Liver (tissue), 3 donors: Measurements from ENCODE around the gene PGLYRP3.

Source experiments
- EGR1 ChIP-seq, 2 donors: IDR thresholded peaks; 2 replicates each; pipeline ENCODE4 v1.6.1; 2016 to 2018; ENCODE audit warnings: antibody characterized with exemption in 2 of 2, low read depth in 2 of 2
- FOXA1 ChIP-seq: IDR thresholded peaks from 2 replicates; pipeline ENCODE4 v1.6.1; 2016; ENCODE audit warnings: antibody characterized with exemption
- GABPA ChIP-seq, 2 donors: IDR thresholded peaks in 1 of 2; conservative IDR thresholded peaks in 1 of 2; 2 replicates each; pipeline ENCODE4 v1.6.1; 2016; ENCODE audit warnings: antibody characterized with exemption in 2 of 2, mild to moderate bottlenecking in 1 of 2, moderate library complexity in 1 of 2
- JUND ChIP-seq, 2 donors: IDR thresholded peaks; 2 replicates each; pipeline ENCODE4 v1.6.1; 2016; ENCODE audit warnings: antibody characterized with exemption in 2 of 2
- RAD21 ChIP-seq, 2 donors: IDR thresholded peaks; 2 replicates each; pipeline ENCODE4 v1.6.1; 2016; ENCODE audit warnings: antibody characterized with exemption in 2 of 2, mild to moderate bottlenecking in 2 of 2
- TAF1 ChIP-seq: conservative IDR thresholded peaks from 2 replicates; pipeline ENCODE4 v1.6.1; 2016; ENCODE audit warnings: antibody characterized with exemption, mild to moderate bottlenecking
- YY1 ChIP-seq: IDR thresholded peaks from 2 replicates; pipeline ENCODE4 v1.6.1; 2016; ENCODE audit warnings: antibody characterized with exemption, mild to moderate bottlenecking
- TF ChIP-seq, protein P1 (sequence below): fragments of 150-350 bp; IDR thresholded peaks from 2 replicates; pipeline ENCODE4 v1.5.1; 2017; ENCODE audit warnings: improper control_type of control experiment, low read depth, low read length; ENCODE audit not compliant: missing input control
- TF ChIP-seq, protein P2 (sequence below): IDR thresholded peaks from 2 replicates; pipeline ENCODE4 v1.6.1; 2016; ENCODE audit warnings: antibody characterized with exemption
- TF ChIP-seq, protein P3 (sequence below): IDR thresholded peaks from 2 replicates; pipeline ENCODE4 v1.6.1; 2016; ENCODE audit warnings: antibody characterized with exemption
- TF ChIP-seq, protein P4 (sequence below): IDR thresholded peaks from 2 replicates; pipeline ENCODE4 v1.6.1; 2016; ENCODE audit warnings: antibody characterized with exemption
- TF ChIP-seq, protein P5 (sequence below): IDR thresholded peaks from 2 replicates; pipeline ENCODE4 v1.6.1; 2016; ENCODE audit warnings: antibody characterized with exemption, mild to moderate bottlenecking
- donor health status: healthy.
- donor health status: healthy.

DNA sequence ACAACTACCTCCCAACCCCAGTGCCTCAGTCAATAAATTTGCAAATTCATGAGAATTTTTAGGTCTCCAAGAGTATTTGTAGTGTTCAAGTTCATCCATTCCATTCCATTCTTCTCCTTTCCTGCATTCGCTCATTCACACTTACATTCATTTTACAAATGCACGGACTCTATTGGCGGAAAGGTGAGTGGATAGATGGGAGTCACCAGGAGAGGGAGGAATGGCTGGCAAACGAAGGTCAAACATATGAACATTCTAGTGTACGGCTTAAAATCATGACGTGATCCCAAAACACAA lies 50.7 kb downstream of the PGLYRP3 start:
- TF ChIP-seq, protein P1, sequence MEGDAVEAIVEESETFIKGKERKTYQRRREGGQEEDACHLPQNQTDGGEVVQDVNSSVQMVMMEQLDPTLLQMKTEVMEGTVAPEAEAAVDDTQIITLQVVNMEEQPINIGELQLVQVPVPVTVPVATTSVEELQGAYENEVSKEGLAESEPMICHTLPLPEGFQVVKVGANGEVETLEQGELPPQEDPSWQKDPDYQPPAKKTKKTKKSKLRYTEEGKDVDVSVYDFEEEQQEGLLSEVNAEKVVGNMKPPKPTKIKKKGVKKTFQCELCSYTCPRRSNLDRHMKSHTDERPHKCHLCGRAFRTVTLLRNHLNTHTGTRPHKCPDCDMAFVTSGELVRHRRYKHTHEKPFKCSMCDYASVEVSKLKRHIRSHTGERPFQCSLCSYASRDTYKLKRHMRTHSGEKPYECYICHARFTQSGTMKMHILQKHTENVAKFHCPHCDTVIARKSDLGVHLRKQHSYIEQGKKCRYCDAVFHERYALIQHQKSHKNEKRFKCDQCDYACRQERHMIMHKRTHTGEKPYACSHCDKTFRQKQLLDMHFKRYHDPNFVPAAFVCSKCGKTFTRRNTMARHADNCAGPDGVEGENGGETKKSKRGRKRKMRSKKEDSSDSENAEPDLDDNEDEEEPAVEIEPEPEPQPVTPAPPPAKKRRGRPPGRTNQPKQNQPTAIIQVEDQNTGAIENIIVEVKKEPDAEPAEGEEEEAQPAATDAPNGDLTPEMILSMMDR = no peak
- TF ChIP-seq TAF1 = no peak
- no peak for TF ChIP-seq JUND (IDR thresholded peaks at IDR 0.05)
- TF ChIP-seq EGR1 (IDR thresholded peaks at IDR 0.05; ENCODE audit: low read depth in 2 of 2) = no peak
- no peak for TF ChIP-seq FOXA1
- no peak for TF ChIP-seq RAD21 (IDR thresholded peaks at IDR 0.05)
- no peak for TF ChIP-seq YY1
- TF ChIP-seq, protein P2, sequence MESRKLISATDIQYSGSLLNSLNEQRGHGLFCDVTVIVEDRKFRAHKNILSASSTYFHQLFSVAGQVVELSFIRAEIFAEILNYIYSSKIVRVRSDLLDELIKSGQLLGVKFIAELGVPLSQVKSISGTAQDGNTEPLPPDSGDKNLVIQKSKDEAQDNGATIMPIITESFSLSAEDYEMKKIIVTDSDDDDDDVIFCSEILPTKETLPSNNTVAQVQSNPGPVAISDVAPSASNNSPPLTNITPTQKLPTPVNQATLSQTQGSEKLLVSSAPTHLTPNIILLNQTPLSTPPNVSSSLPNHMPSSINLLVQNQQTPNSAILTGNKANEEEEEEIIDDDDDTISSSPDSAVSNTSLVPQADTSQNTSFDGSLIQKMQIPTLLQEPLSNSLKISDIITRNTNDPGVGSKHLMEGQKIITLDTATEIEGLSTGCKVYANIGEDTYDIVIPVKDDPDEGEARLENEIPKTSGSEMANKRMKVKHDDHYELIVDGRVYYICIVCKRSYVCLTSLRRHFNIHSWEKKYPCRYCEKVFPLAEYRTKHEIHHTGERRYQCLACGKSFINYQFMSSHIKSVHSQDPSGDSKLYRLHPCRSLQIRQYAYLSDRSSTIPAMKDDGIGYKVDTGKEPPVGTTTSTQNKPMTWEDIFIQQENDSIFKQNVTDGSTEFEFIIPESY = no peak
- TF ChIP-seq, protein P3, sequence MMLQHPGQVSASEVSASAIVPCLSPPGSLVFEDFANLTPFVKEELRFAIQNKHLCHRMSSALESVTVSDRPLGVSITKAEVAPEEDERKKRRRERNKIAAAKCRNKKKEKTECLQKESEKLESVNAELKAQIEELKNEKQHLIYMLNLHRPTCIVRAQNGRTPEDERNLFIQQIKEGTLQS = no peak
- TF ChIP-seq, protein P4, sequence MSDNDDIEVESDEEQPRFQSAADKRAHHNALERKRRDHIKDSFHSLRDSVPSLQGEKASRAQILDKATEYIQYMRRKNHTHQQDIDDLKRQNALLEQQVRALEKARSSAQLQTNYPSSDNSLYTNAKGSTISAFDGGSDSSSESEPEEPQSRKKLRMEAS = no peak
- TF ChIP-seq, protein P5, sequence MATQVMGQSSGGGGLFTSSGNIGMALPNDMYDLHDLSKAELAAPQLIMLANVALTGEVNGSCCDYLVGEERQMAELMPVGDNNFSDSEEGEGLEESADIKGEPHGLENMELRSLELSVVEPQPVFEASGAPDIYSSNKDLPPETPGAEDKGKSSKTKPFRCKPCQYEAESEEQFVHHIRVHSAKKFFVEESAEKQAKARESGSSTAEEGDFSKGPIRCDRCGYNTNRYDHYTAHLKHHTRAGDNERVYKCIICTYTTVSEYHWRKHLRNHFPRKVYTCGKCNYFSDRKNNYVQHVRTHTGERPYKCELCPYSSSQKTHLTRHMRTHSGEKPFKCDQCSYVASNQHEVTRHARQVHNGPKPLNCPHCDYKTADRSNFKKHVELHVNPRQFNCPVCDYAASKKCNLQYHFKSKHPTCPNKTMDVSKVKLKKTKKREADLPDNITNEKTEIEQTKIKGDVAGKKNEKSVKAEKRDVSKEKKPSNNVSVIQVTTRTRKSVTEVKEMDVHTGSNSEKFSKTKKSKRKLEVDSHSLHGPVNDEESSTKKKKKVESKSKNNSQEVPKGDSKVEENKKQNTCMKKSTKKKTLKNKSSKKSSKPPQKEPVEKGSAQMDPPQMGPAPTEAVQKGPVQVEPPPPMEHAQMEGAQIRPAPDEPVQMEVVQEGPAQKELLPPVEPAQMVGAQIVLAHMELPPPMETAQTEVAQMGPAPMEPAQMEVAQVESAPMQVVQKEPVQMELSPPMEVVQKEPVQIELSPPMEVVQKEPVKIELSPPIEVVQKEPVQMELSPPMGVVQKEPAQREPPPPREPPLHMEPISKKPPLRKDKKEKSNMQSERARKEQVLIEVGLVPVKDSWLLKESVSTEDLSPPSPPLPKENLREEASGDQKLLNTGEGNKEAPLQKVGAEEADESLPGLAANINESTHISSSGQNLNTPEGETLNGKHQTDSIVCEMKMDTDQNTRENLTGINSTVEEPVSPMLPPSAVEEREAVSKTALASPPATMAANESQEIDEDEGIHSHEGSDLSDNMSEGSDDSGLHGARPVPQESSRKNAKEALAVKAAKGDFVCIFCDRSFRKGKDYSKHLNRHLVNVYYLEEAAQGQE = no peak
- no peak for TF ChIP-seq GABPA (IDR thresholded peaks at IDR 0.05 in 1 of 2, conservative IDR thresholded peaks at IDR 0.05 in 1 of 2)
